ENCODE results near the gene NOS2. TPM values are rescaled to one million over a fixed set of nuclear protein-coding genes. Genes with fewer than 3 reads are reported as not detected.
"Not testable (repeated sequence)": the region's sequence is repeated elsewhere in the genome, so short reads cannot be mapped to it uniquely, and the experiment has no call there.

The NOS2 gene
- total RNA-seq, 1 experiment from 2014 or later = 0.35 TPM

DNA sequence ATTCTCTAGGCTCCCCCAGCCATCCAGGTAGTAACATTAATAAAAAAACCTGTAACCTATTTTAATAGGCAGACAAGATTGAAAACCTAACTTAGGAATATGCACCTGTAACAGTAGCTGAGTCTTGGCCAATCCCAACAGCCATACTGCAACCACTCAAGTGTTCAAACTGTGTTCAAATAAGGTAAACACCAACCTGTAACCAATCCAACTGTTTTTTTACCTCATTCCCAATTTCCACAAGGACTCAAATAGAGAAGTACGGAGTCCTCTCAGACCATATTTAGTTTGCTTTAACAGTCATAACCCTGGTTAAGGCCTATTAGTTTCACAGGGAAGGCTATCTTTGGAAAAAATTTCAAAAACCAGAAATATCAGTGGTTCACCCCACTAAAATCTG is 40.4 kb upstream of the NOS2 start:
- TF ChIP-seq, protein P1, sequence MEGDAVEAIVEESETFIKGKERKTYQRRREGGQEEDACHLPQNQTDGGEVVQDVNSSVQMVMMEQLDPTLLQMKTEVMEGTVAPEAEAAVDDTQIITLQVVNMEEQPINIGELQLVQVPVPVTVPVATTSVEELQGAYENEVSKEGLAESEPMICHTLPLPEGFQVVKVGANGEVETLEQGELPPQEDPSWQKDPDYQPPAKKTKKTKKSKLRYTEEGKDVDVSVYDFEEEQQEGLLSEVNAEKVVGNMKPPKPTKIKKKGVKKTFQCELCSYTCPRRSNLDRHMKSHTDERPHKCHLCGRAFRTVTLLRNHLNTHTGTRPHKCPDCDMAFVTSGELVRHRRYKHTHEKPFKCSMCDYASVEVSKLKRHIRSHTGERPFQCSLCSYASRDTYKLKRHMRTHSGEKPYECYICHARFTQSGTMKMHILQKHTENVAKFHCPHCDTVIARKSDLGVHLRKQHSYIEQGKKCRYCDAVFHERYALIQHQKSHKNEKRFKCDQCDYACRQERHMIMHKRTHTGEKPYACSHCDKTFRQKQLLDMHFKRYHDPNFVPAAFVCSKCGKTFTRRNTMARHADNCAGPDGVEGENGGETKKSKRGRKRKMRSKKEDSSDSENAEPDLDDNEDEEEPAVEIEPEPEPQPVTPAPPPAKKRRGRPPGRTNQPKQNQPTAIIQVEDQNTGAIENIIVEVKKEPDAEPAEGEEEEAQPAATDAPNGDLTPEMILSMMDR (conservative IDR thresholded peaks at IDR 0.05) = no peak
- H3K9me3 Mint-ChIP-seq = no peaks in the 10 kb centered on the region
- H2BK5ac ChIP-seq (ENCODE audit: insufficient read length, low read length) = no peak overlapping the region
- no peaks in the 10 kb centered on the region for H3K36me3 Mint-ChIP-seq (ENCODE audit: insufficient read depth in 1 of 3, low read depth in 3 of 3)
- no peaks in the 10 kb centered on the region for H3K27me3 Mint-ChIP-seq (ENCODE audit: low read depth)
- H3K14ac ChIP-seq (ENCODE audit: insufficient read depth, low read length) = no peak overlapping the region
- H3K9me3 ChIP-seq (ENCODE audit: control insufficient read depth, low read depth, low read length) = no peaks in the 10 kb centered on the region
- H2BK20ac ChIP-seq (ENCODE audit: low read depth, low read length, poor library complexity, severe bottlenecking) = no peak overlapping the region
- H3K18ac ChIP-seq (ENCODE audit: insufficient read length, low read depth, low read length) = no peak overlapping the region
- H2BK120ac ChIP-seq (ENCODE audit: low read depth, low read length, poor library complexity, severe bottlenecking) = no peak overlapping the region
- H3K27me3 ChIP-seq (ENCODE audit: insufficient read depth, low read length) = no peaks in the 10 kb centered on the region
- H2BK15ac ChIP-seq (ENCODE audit: low read depth, low read length) = no peak overlapping the region
- H2AK5ac ChIP-seq (ENCODE audit: insufficient read length, low read length) = no peak overlapping the region
- no peaks in the 10 kb centered on the region for H3K79me2 ChIP-seq (ENCODE audit: insufficient read depth, low read length)
- no peak overlapping the region for H2AFZ ChIP-seq (ENCODE audit: low read length)
- H4K91ac ChIP-seq (ENCODE audit: insufficient read length, low read depth, low read length) = no peak overlapping the region
- peaks cover 0 to 3% of the 10 kb centered on the region in 2 experiments; a peak in 2 of 4 replicates for H3K4me1 Mint-ChIP-seq
- no peaks in the 10 kb centered on the region; the same call in 1 of the 2 replicates for H3K4me1 ChIP-seq (ENCODE audit: insufficient read depth, low read length)
- H3K79me1 ChIP-seq (ENCODE audit: insufficient read depth, low read depth, low read length, poor library complexity, severe bottlenecking) = no peaks in the 10 kb centered on the region
- H3K56ac ChIP-seq (ENCODE audit: insufficient read length, low read depth, low read length) = no peak overlapping the region
- no peak overlapping the region for H3K27ac Mint-ChIP-seq
- H3K9ac ChIP-seq (ENCODE audit: extremely low read depth, insufficient read length, low read length) = no peak overlapping the region
- H4K20me1 ChIP-seq (ENCODE audit: control insufficient read depth, insufficient read depth, insufficient read length) = no peaks in the 10 kb centered on the region
- no peak overlapping the region for H4K8ac ChIP-seq (replicated peaks; ENCODE audit: insufficient read length, low read depth, low read length)
- no peaks in the 10 kb centered on the region for H3K23me2 ChIP-seq (ENCODE audit: insufficient read length, low read depth, low read length, poor library complexity, severe bottlenecking)
- no CpG with 5 or more reads among the region's 1 CpG for WGBS (ENCODE audit: extremely low coverage, insufficient read length, low lambda C conversion rate)
- H3K4me2 ChIP-seq (ENCODE audit: insufficient read depth, insufficient read length, low read length) = no peak overlapping the region
- DNase-seq = no peak
- H3K4me3 Mint-ChIP-seq = no peak overlapping the region
- H3K23ac ChIP-seq (ENCODE audit: insufficient read length, low read depth, low read length) = no peak overlapping the region
- H3K4ac ChIP-seq (ENCODE audit: low read depth, low read length) = no peak overlapping the region
- no peak overlapping the region for H4K5ac ChIP-seq (ENCODE audit: insufficient read length, low read depth, low read length)
- no peak overlapping the region for H2BK12ac ChIP-seq (ENCODE audit: insufficient read length, low read depth, low read length)
- no peak overlapping the region for H3K27ac ChIP-seq (ENCODE audit: insufficient read length, low read depth, low read length)
- H3T11ph ChIP-seq (ENCODE audit: low read length) = no peak overlapping the region

DNA sequence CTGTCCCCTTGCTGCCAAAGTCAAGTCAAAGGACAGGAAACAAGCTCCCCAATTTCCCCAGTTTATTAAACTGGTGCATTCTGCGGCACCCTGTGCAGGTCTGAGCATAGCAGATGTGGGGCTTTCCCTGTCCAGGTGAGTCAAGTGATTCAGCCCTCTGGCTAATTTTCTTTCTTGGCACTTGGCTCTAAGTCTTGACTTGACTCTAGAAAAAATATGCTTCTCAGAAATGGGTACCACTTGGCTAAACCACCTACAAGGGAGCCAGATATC is 40.0 kb upstream of the NOS2 start:
- H2BK12ac ChIP-seq (ENCODE audit: insufficient read length, low read depth, low read length); H4K5ac ChIP-seq (ENCODE audit: insufficient read length, low read depth, low read length); H3K27ac ChIP-seq (ENCODE audit: insufficient read length, low read depth, low read length); H4K20me1 ChIP-seq (ENCODE audit: control insufficient read depth, insufficient read depth, insufficient read length); H4K8ac ChIP-seq (replicated peaks; ENCODE audit: insufficient read length, low read depth, low read length); H2AK5ac ChIP-seq (ENCODE audit: insufficient read length, low read length); H2BK120ac ChIP-seq (ENCODE audit: low read depth, low read length, poor library complexity, severe bottlenecking); H3K9me3 Mint-ChIP-seq; H3K4me1 Mint-ChIP-seq; H3K14ac ChIP-seq (ENCODE audit: insufficient read depth, low read length); H3K4me2 ChIP-seq (ENCODE audit: insufficient read depth, insufficient read length, low read length); H3K56ac ChIP-seq (ENCODE audit: insufficient read length, low read depth, low read length); H3K79me2 ChIP-seq (ENCODE audit: insufficient read depth, low read length); H3K23ac ChIP-seq (ENCODE audit: insufficient read length, low read depth, low read length); H3K4ac ChIP-seq (ENCODE audit: low read depth, low read length); H3K9ac ChIP-seq (ENCODE audit: extremely low read depth, insufficient read length, low read length); H2BK5ac ChIP-seq (ENCODE audit: insufficient read length, low read length); H2BK15ac ChIP-seq (ENCODE audit: low read depth, low read length); H3K4me3 Mint-ChIP-seq; H3K27ac Mint-ChIP-seq; H3K23me2 ChIP-seq (ENCODE audit: insufficient read length, low read depth, low read length, poor library complexity, severe bottlenecking); H3K27me3 Mint-ChIP-seq (ENCODE audit: low read depth); H3K18ac ChIP-seq (ENCODE audit: insufficient read length, low read depth, low read length); DNase-seq; H4K91ac ChIP-seq (ENCODE audit: insufficient read length, low read depth, low read length); H2AFZ ChIP-seq (ENCODE audit: low read length); H3K27me3 ChIP-seq (ENCODE audit: insufficient read depth, low read length); H3K79me1 ChIP-seq (ENCODE audit: insufficient read depth, low read depth, low read length, poor library complexity, severe bottlenecking); H3K4me1 ChIP-seq (ENCODE audit: insufficient read depth, low read length); H3T11ph ChIP-seq (ENCODE audit: low read length); H3K36me3 Mint-ChIP-seq (ENCODE audit: insufficient read depth in 1 of 3, low read depth in 3 of 3); H2BK20ac ChIP-seq (ENCODE audit: low read depth, low read length, poor library complexity, severe bottlenecking); H3K9me3 ChIP-seq (ENCODE audit: control insufficient read depth, low read depth, low read length): not testable (repeated sequence)
- WGBS (ENCODE audit: extremely low coverage, insufficient read length, low lambda C conversion rate) = no CpG with 5 or more reads among the region's 1 CpG

Measured in H9 (cell line).